HepG2 (cell line): ENCODE measurements around the gene NPAS2. TPM values are rescaled to one million over a fixed set of nuclear protein-coding genes. Genes with fewer than 3 reads are reported as not detected.

Experiments
- ATAC-seq: fragments of 200-7000 bp; cut with Tn5 transposase; 3 replicates; pipeline ENCODE4 v1.9.1; 2020; ENCODE audit warnings: mild to moderate bottlenecking, moderate library complexity
- BruUV-seq: library from RNA; stranded (reverse); fragments of 400-500 nt; replicated peaks from 2 replicates; lab custom pipeline; 2021; lab: Mats Ljungman, UMichigan
- CTCF ChIA-PET: fragments of 300-600 bp; formaldehyde crosslinking; extraction: SDS; loops from one replicate; lab custom pipeline; 2021; ENCODE audit warnings: low total read pairs, inconsistent platforms, low intra/inter-chr PET ratio; lab: Yijun Ruan, JAX
- POLR2A ChIA-PET: fragments of 350-600 bp; sonication (Branson Sonifier 250); formaldehyde crosslinking; loops from one replicate; lab custom pipeline; 2020; ENCODE audit warnings: antibody characterized with exemption, inconsistent platforms; lab: Yijun Ruan, JAX
- DNase-seq: peaks from one replicate; pipeline ENCODE4 v3.0.0-alpha.2; 2015; ENCODE audit warnings: low spot score
- FAIRE-seq: peaks from 3 replicates; lab custom pipeline; 2011; peaks lifted over from hg19 to GRCh38; lab: Jason Lieb, UNC
- H2AFZ ChIP-seq: one replicate; pipeline ENCODE4 v1.6.1; 2011; ENCODE audit warnings: low read length, inconsistent platforms
- H3K27ac ChIP-seq: fragments of 300-600 bp; 3 replicates; pipeline ENCODE4 v1.8.0; 2011; ENCODE audit warnings: mixed run types, mild to moderate bottlenecking, mixed read lengths, low read length, inconsistent platforms; ENCODE audit not compliant: insufficient read depth; ENCODE audit errors: extremely low read length
- H3K27me3 ChIP-seq, 2 experiments: fragments of 200-600 bp in 1 of 2; 2 replicates in 1 of 2; 3 replicates in 1 of 2; pipeline versions ENCODE4 v1.6.0 to v1.8.0; 2011; ENCODE audit warnings: low read length in 2 of 2, mild to moderate bottlenecking in 2 of 2, moderate library complexity in 2 of 2, inconsistent platforms in 1 of 2; ENCODE audit not compliant: insufficient read depth in 2 of 2, control insufficient read depth in 1 of 2
- H3K36me3 ChIP-seq, 2 experiments: fragments of 200-600 bp in 1 of 2; replicated peaks in 1 of 2; 2 replicates in 1 of 2; 3 replicates in 1 of 2; pipeline versions ENCODE4 v1.5.1 to v1.8.0; 2011; ENCODE audit warnings: low read length in 2 of 2, inconsistent platforms in 1 of 2; ENCODE audit not compliant: insufficient read depth in 2 of 2, control insufficient read depth in 1 of 2
- H3K4me1 ChIP-seq: 2 replicates; pipeline ENCODE4 v1.5.1; 2012; ENCODE audit warnings: low read length, inconsistent platforms; ENCODE audit not compliant: insufficient read depth
- H3K4me2 ChIP-seq: 2 replicates; pipeline ENCODE4 v1.6.0; 2011; ENCODE audit warnings: low read depth, low read length, inconsistent platforms
- H3K4me3 ChIP-seq, 3 experiments: fragments of 200-600 bp in 1 of 3; sonication (generic), shearing (Covaris generic) in 1 of 3; replicated peaks in 1 of 3; 2 replicates each; pipeline ENCODE4 v1.5.1; 2011 to 2016; ENCODE audit warnings: low read length in 3 of 3, inconsistent platforms in 2 of 3, low read depth in 2 of 3, mild to moderate bottlenecking in 2 of 3, control low read depth in 1 of 3, mixed read lengths in 1 of 3; ENCODE audit not compliant: insufficient read depth in 1 of 3
- H3K79me2 ChIP-seq: one replicate; pipeline ENCODE4 v1.6.1; 2011; ENCODE audit warnings: low read length, inconsistent platforms; ENCODE audit not compliant: insufficient read depth
- H3K9ac ChIP-seq: 2 replicates; pipeline ENCODE4 v1.6.0; 2011; ENCODE audit warnings: mild to moderate bottlenecking, low read depth, low read length, inconsistent platforms; ENCODE audit not compliant: insufficient read depth
- H3K9me3 ChIP-seq: 2 replicates; pipeline ENCODE4 v1.5.1; 2012; ENCODE audit warnings: mild to moderate bottlenecking, low read length
- H4K20me1 ChIP-seq: 2 replicates; pipeline ENCODE4 v1.6.0; 2011; ENCODE audit warnings: inconsistent platforms, mild to moderate bottlenecking, low read length, moderate library complexity; ENCODE audit not compliant: insufficient read depth
- AKAP8 ChIP-seq: sonication (generic); formaldehyde crosslinking; IDR thresholded peaks from 2 replicates; pipeline ENCODE4 v1.5.1; 2020; ENCODE audit warnings: mild to moderate bottlenecking, missing genetic modification reagents
- CSRNP2 ChIP-seq: sonication (generic); formaldehyde crosslinking; conservative IDR thresholded peaks from 2 replicates; pipeline ENCODE4 v1.8.0; 2022; ENCODE audit warnings: low read depth, missing genetic modification reagents
- ELF3 ChIP-seq: IDR thresholded peaks from 2 replicates; pipeline ENCODE4 v1.6.1; 2016; ENCODE audit warnings: missing genetic modification reagents, missing compliant biosample characterization
- ELF4 ChIP-seq: sonication (generic); formaldehyde crosslinking; IDR thresholded peaks from 2 replicates; pipeline ENCODE4 v1.5.0; 2020; ENCODE audit warnings: missing genetic modification reagents, mild to moderate bottlenecking, moderate library complexity, borderline replicate concordance
- NR2F6 ChIP-seq, 2 experiments: IDR thresholded peaks; 2 replicates each; pipeline ENCODE4 v1.6.1; 2016; ENCODE audit warnings: antibody characterized with exemption in 1 of 2, mild to moderate bottlenecking in 1 of 2
- PAF1 ChIP-seq: IDR thresholded peaks from 2 replicates; pipeline ENCODE4 v1.6.1; 2016; ENCODE audit warnings: missing genetic modification reagents, missing compliant biosample characterization
- SIN3A ChIP-seq: IDR thresholded peaks from 2 replicates; pipeline ENCODE4 v1.6.1; 2011; ENCODE audit warnings: low read depth, mild to moderate bottlenecking, control low read depth, low read length, borderline replicate concordance
- SP5 ChIP-seq: IDR thresholded peaks from 2 replicates; pipeline ENCODE4 v1.6.1; 2016; ENCODE audit warnings: low read depth, borderline replicate concordance
- SPEN ChIP-seq: sonication (generic); formaldehyde crosslinking; IDR thresholded peaks from 2 replicates; pipeline ENCODE4 v1.5.1; 2020; ENCODE audit warnings: low read depth, mild to moderate bottlenecking, missing genetic modification reagents
- TBP ChIP-seq: sonication (generic); formaldehyde crosslinking; IDR thresholded peaks from 2 replicates; pipeline ENCODE4 v1.5.0; 2020; ENCODE audit warnings: missing genetic modification reagents
- THAP11 ChIP-seq: IDR thresholded peaks from 2 replicates; pipeline ENCODE4 v1.6.1; 2016; ENCODE audit warnings: missing biosample characterization, missing genetic modification reagents
- ZNF138 ChIP-seq: sonication (generic); formaldehyde crosslinking; IDR thresholded peaks from 2 replicates; pipeline ENCODE4 v1.5.0; 2020; ENCODE audit warnings: mild to moderate bottlenecking, low read depth, missing genetic modification reagents
- ZNF296 ChIP-seq: sonication (generic); formaldehyde crosslinking; conservative IDR thresholded peaks from 2 replicates; pipeline ENCODE4 v1.5.0; 2020; ENCODE audit warnings: mild to moderate bottlenecking, missing genetic modification reagents
- ZNF672 ChIP-seq: sonication (generic); formaldehyde crosslinking; IDR thresholded peaks from 2 replicates; pipeline ENCODE4 v1.8.1; 2022; ENCODE audit warnings: missing genetic modification reagents
- ZNF737 ChIP-seq: sonication (generic); formaldehyde crosslinking; IDR thresholded peaks from 2 replicates; pipeline ENCODE4 v1.5.0; 2020; ENCODE audit warnings: missing genetic modification reagents, mild to moderate bottlenecking, borderline replicate concordance
- ZNF740 ChIP-seq: sonication (generic); formaldehyde crosslinking; IDR thresholded peaks from 2 replicates; pipeline ENCODE4 v1.4.0; 2020; ENCODE audit warnings: missing genetic modification reagents
- ZSCAN22 ChIP-seq: sonication (generic); formaldehyde crosslinking; IDR thresholded peaks from 2 replicates; pipeline ENCODE4 v1.4.0; 2020; ENCODE audit warnings: mild to moderate bottlenecking, missing genetic modification reagents
- ZZZ3 ChIP-seq: sonication (generic); formaldehyde crosslinking; IDR thresholded peaks from 2 replicates; pipeline ENCODE4 v1.4.0; 2020; ENCODE audit warnings: missing genetic modification reagents, mild to moderate bottlenecking, borderline replicate concordance
- WGBS: methylation state at CpG from one replicate; pipeline ENCODE4 v1.1.6; 2017; ENCODE audit warnings: low lambda C conversion rate; 5-methylcytosine and 5-hydroxymethylcytosine counted together
- in situ Hi-C: cut with HindIII; loops from 2 replicates; pipeline ENCODE4 v1.10.0; 2017; ENCODE audit warnings: low pct_unique_long_range_greater_than_20kb; ENCODE audit not compliant: extremely low pct_ligation_motif_present
- intact Hi-C: fragments of 100-400 bp; cut with micrococcal nuclease; formaldehyde crosslinking; loops from one replicate; pipeline ENCODE4 v1.10.0; 2022; ENCODE audit not compliant: unreplicated experiment
- polyA plus RNA-seq, 8 experiments: library from polyadenylated mRNA; depleted of rRNA in 3 of 8; stranded (reverse) in 7 of 8; unstranded in 1 of 8; fragments of >200 nt; fragmentation: Illumina TruSeq in 4 of 8; extraction: Trizol in 4 of 8; gene quantifications; 2 replicates each; pipeline versions ENCODE4 v1.2.1 to v1.2.3, GENCODE V29; 2011 to 2016; ENCODE audit warnings: low read depth in 4 of 8, missing spikeins in 1 of 8, mixed read lengths in 1 of 8; ENCODE audit not compliant: insufficient read depth in 1 of 8
- total RNA-seq, 5 experiments: library from RNA; depleted of rRNA; stranded (reverse); fragments of >200 nt; fragmentation: Illumina TruSeq; extraction: Trizol; gene quantifications; 2 replicates each; pipeline ENCODE4 v1.2.3, GENCODE V29; 2016; ENCODE audit warnings: low read depth in 1 of 5

NPAS2 gene
- total and polyA plus RNA-seq, 2 of the 13 experiments (the other 11 are each of a cell fraction or from before 2014, with no cell fraction given) = 14.8 to 37.5 TPM

DNA sequence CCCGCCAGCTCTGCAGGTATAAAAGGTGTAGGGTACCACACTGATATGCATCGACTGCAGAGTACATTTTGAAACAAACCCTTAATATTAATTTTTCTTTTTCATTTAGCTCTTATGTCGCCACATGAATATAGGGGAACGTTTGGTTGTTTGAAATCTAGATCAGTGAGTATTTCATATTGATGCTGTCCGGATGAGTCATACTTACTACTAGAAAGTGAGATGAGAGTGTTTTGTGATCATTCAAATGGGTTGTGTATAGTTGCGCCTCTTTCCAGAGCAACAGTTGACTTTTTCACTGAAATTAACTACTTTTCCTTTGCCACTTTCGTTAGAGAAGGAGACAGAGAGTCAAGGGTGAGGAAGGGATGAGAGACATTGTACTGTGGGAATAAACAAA lies 24.6 kb downstream of the NPAS2 start:
- Histone ChIP-seq H3K79me2 (peaks cover 87% of the 10 kb centered on the region), H3K27ac (no peak overlapping the region), H3K36me3 (peaks cover 4 to 33% of the 10 kb centered on the region in 2 experiments; a peak in 3 of 5 replicates), H3K4me1 (peaks cover 25% of the 10 kb centered on the region), H2AFZ (no peak overlapping the region), H4K20me1 (peaks cover 37% of the 10 kb centered on the region; the same call in 1 of the 2 replicates), H3K27me3 (no peaks in the 10 kb centered on the region), H3K9ac (no peak overlapping the region), H3K9me3 (peaks cover 10% of the 10 kb centered on the region; the same call in 1 of the 2 replicates), H3K4me3 (no peak overlapping the region), H3K4me2 (no peak overlapping the region)
- POLR2A ChIA-PET = no interaction called here
- DNase-seq = no peak
- BruUV-seq = no TSS peak
- TF ChIP-seq AKAP8 (CRISPR knock-in tag) (no peak), THAP11 (CRISPR knock-in tag) (no peak), ZZZ3 (CRISPR knock-in tag) (no peak), SPEN (no peak), ZNF740 (CRISPR knock-in tag) (no peak), TBP (CRISPR knock-in tag) (no peak), NR2F6 (IDR thresholded peaks at IDR 0.05) (no peak), NR2F6 (CRISPR knock-in tag; IDR thresholded peaks at IDR 0.05) (no peak), ELF3 (CRISPR knock-in tag) (no peak), ZNF737 (CRISPR knock-in tag) (no peak), CSRNP2 (no peak), ZSCAN22 (CRISPR knock-in tag) (no peak), SIN3A (no peak), ZNF138 (CRISPR knock-in tag) (no peak), ZNF296 (CRISPR knock-in tag) (no peak), PAF1 (CRISPR knock-in tag) (no peak), ELF4 (no peak), ZNF672 (CRISPR knock-in tag) (no peak), SP5 (CRISPR knock-in tag) (no peak)
- intact Hi-C loops = no loop called here
- in situ Hi-C loops = no loop called here
- ATAC-seq = no peak
- WGBS = 82% methylated on average over 7 of the region's 7 CpGs
- FAIRE-seq = no peak
- CTCF ChIA-PET = no interaction called here
